Endodermal cell (in vitro differentiated cells): ENCODE measurements around the gene MROH2A. TPM values are rescaled to one million over a fixed set of nuclear protein-coding genes. Genes with fewer than 3 reads are reported as not detected.
A peak's percentile ranks its signal among the peaks of the same experiment; 100 is the strongest.

ENCODE experiments used
- DNase-seq: peaks from one replicate; pipeline ENCODE4 v3.0.0-alpha.2; 2017
- H3K27ac ChIP-seq: 2 replicates; pipeline ENCODE4 v1.5.1; 2013; ENCODE audit warnings: mild to moderate bottlenecking, low read depth, low read length, moderate library complexity
- H3K27me3 ChIP-seq: 2 replicates; pipeline ENCODE4 v1.6.1; 2013; ENCODE audit warnings: mild to moderate bottlenecking, low read length, moderate library complexity; ENCODE audit not compliant: insufficient read depth, control insufficient read depth, poor library complexity, severe bottlenecking
- H3K36me3 ChIP-seq: 2 replicates; pipeline ENCODE4 v1.7.0; 2013; ENCODE audit warnings: mild to moderate bottlenecking, low read length, moderate library complexity; ENCODE audit not compliant: control insufficient read depth, insufficient read depth
- H3K4me1 ChIP-seq: one replicate; pipeline ENCODE4 v1.7.0; 2013; ENCODE audit warnings: low read length; ENCODE audit not compliant: control insufficient read depth, insufficient read depth
- H3K4me3 ChIP-seq: 2 replicates; pipeline ENCODE4 v1.5.1; 2013; ENCODE audit warnings: mild to moderate bottlenecking, low read length, moderate library complexity
- H3K9ac ChIP-seq: 2 replicates; pipeline ENCODE4 v1.6.1; 2013; ENCODE audit warnings: mild to moderate bottlenecking, low read length, moderate library complexity; ENCODE audit not compliant: poor library complexity, severe bottlenecking; ENCODE audit errors: extremely low read depth
- H3K9me3 ChIP-seq: 2 replicates; pipeline ENCODE4 v1.6.1; 2013; ENCODE audit warnings: mild to moderate bottlenecking, low read length, moderate library complexity; ENCODE audit not compliant: control insufficient read depth
- H3K27ac Mint-ChIP-seq: 2 replicates; pipeline ENCODE4 v1.8.0; 2020; ENCODE audit warnings: mixed read lengths
- H3K27me3 Mint-ChIP-seq: 2 replicates; pipeline ENCODE4 v1.8.0; 2021; ENCODE audit warnings: mild to moderate bottlenecking, mixed read lengths; ENCODE audit not compliant: insufficient read depth
- H3K36me3 Mint-ChIP-seq: 2 replicates; pipeline ENCODE4 v1.8.0; 2020; ENCODE audit warnings: low read depth, mixed read lengths
- H3K4me1 Mint-ChIP-seq: 2 replicates; pipeline ENCODE4 v1.8.0; 2020; ENCODE audit warnings: mixed read lengths
- H3K4me3 Mint-ChIP-seq: 2 replicates; pipeline ENCODE4 v1.8.0; 2020; ENCODE audit warnings: mild to moderate bottlenecking, moderate library complexity, mixed read lengths
- H3K9me3 Mint-ChIP-seq: 2 replicates; pipeline ENCODE4 v1.8.0; 2020; ENCODE audit warnings: mild to moderate bottlenecking, mixed read lengths
- CTCF ChIP-seq: fragments of 200-600 bp; sonication (generic); conservative IDR thresholded peaks from 2 replicates; pipeline ENCODE4 v1.5.0; 2021; ENCODE audit warnings: antibody characterized with exemption, mild to moderate bottlenecking
- WGBS, 2 experiments: methylation state at CpG; one replicate each; pipeline versions ENCODE4 v1.1.5 to v1.1.7; 2013; ENCODE audit warnings: missing lambda C conversion rate in 2 of 2, mixed read lengths in 1 of 2; ENCODE audit not compliant: insufficient coverage in 1 of 2, insufficient read length in 1 of 2; 5-methylcytosine and 5-hydroxymethylcytosine counted together
- total RNA-seq, 2 donors: library from RNA; stranded (reverse); fragmentation: NEBNext Ultra II Directional in 1 of 2; extraction: Animal tissue kit (Norgen Biotek cat#: 25700) in 1 of 2; gene quantifications; 2 replicates in 1 of 2; 3 replicates in 1 of 2; pipeline ENCODE4 v1.2.1, GENCODE V29; 2021

The MROH2A gene
- total RNA-seq, 2 donors from 2014 or later = not detected

- Histone ChIP-seq H3K9ac (no peak overlapping the region), H3K36me3 (peaks cover 8% of the 10 kb centered on the region), H3K27ac (no peak overlapping the region), H3K4me1 (no peaks in the 10 kb centered on the region), H3K9me3 (peaks cover 10% of the 10 kb centered on the region), H3K27me3 (no peaks in the 10 kb centered on the region), H3K4me3 (no peak overlapping the region)
- Mint-ChIP-seq H3K4me3 (no peak overlapping the region), H3K36me3 (peaks cover 34% of the 10 kb centered on the region), H3K27me3 (no peaks in the 10 kb centered on the region), H3K27ac (no peak overlapping the region), H3K4me1 (peaks cover 9% of the 10 kb centered on the region), H3K9me3 (peaks cover 11% of the 10 kb centered on the region)
- DNase-seq = no peak
- WGBS, 2 experiments = 78% methylated on average over 4 of the region's 4 CpGs; no CpG with 5 or more reads in 1 of the 2 experiments
- peak; percentile 19 for TF ChIP-seq CTCF
These were observed 84.2 kb downstream of the MROH2A start for GRCh38 chr2:233862261-233862768.

GRCh38 chr2:233865838-233866237 is 87.7 kb downstream of the MROH2A start:
- Mint-ChIP-seq H3K4me1 (peaks cover 9% of the 10 kb centered on the region), H3K4me3 (no peak overlapping the region), H3K27me3 (peaks cover 18% of the 10 kb centered on the region), H3K27ac (no peak overlapping the region), H3K9me3 (peaks cover 22% of the 10 kb centered on the region), H3K36me3 (peaks cover 38% of the 10 kb centered on the region)
- Histone ChIP-seq H3K4me1 (no peaks in the 10 kb centered on the region), H3K4me3 (no peak overlapping the region), H3K9ac (no peak overlapping the region), H3K27me3 (peaks cover 10% of the 10 kb centered on the region), H3K9me3 (peaks cover 16% of the 10 kb centered on the region), H3K36me3 (peaks cover 8% of the 10 kb centered on the region), H3K27ac (no peak overlapping the region)
- DNase-seq = peak; percentile 80
- TF ChIP-seq CTCF = peak; percentile 68
- 93 to 95% methylated on average over 3 of the region's 3 CpGs for WGBS, 2 experiments

- peaks cover 24% of the 10 kb centered on the region for H3K27me3 Mint-ChIP-seq
- TF ChIP-seq CTCF = no peak
- H3K36me3 Mint-ChIP-seq = peaks cover 37% of the 10 kb centered on the region
- peaks cover 22% of the 10 kb centered on the region for H3K9me3 Mint-ChIP-seq
- Histone ChIP-seq H3K9me3 (peaks cover 16% of the 10 kb centered on the region), H3K9ac (no peak overlapping the region), H3K27me3 (peaks cover 17% of the 10 kb centered on the region), H3K27ac (no peak overlapping the region), H3K4me1 (no peaks in the 10 kb centered on the region), H3K4me3 (no peak overlapping the region), H3K36me3 (peaks cover 8% of the 10 kb centered on the region)
- peaks cover 9% of the 10 kb centered on the region for H3K4me1 Mint-ChIP-seq
- WGBS, 2 experiments = 94 to 95% methylated on average over 10 to 11 of the region's 11 CpGs
- no peak overlapping the region for H3K4me3 Mint-ChIP-seq
- H3K27ac Mint-ChIP-seq = no peak overlapping the region
- no peak for DNase-seq
These were observed 88.3 kb downstream of the MROH2A start for GRCh38 chr2:233866479-233866878.
